HEK293 (cell line): ENCODE measurements around the gene VPS26C.

Source experiments
- CTCF ChIA-PET: fragments of 350-600 bp; formaldehyde crosslinking; extraction: SDS; loops from one replicate; lab custom pipeline; 2021; ENCODE audit warnings: antibody characterized with exemption; lab: Yijun Ruan, JAX
- POLR2A ChIA-PET: fragments of 300-600 bp; formaldehyde crosslinking; extraction: SDS; loops from one replicate; lab custom pipeline; 2020; ENCODE audit warnings: antibody characterized with exemption, inconsistent platforms; lab: Yijun Ruan, JAX
- H3K27ac ChIP-seq: fragments of 200-500 bp; sonication (Bioruptor generic); 2 replicates; pipeline ENCODE4 v1.5.1; 2014; ENCODE audit warnings: low read depth, low read length, control low read depth, inconsistent platforms; ENCODE audit errors: extremely low read depth
- H3K36me3 ChIP-seq, 2 experiments: fragments of 200-500 bp in 1 of 2; sonication (Bioruptor generic) in 1 of 2; 1 replicate in 1 of 2; 2 replicates in 1 of 2; pipeline ENCODE4 v1.5.1; 2014 to 2017; ENCODE audit warnings: inconsistent platforms in 2 of 2, low read length in 2 of 2; ENCODE audit not compliant: control insufficient read depth in 2 of 2, insufficient read depth in 1 of 2
- H3K4me1 ChIP-seq: fragments of 200-500 bp; sonication (Bioruptor generic); 2 replicates; pipeline ENCODE4 v1.5.1; 2014; ENCODE audit warnings: mild to moderate bottlenecking, low read length, inconsistent platforms; ENCODE audit not compliant: control insufficient read depth, insufficient read depth
- H3K4me3 ChIP-seq: 2 replicates; pipeline ENCODE4 v1.5.1; 2011; ENCODE audit warnings: low read depth, mild to moderate bottlenecking, control low read depth, low read length, moderate library complexity
- H3K9me3 ChIP-seq: fragments of 200-500 bp; sonication (Bioruptor generic); 2 replicates; pipeline ENCODE4 v1.5.1; 2014; ENCODE audit warnings: low read depth, low read length, inconsistent platforms; ENCODE audit not compliant: control insufficient read depth, insufficient read depth
- GLIS2 ChIP-seq: fragments of 450-650 bp; formaldehyde crosslinking; IDR thresholded peaks from 2 replicates; pipeline ENCODE4 v1.5.1; 2016; ENCODE audit warnings: missing biosample characterization, missing genetic modification characterization
- KLF9 ChIP-seq: fragments of 450-650 bp; formaldehyde crosslinking; IDR thresholded peaks from 2 replicates; pipeline ENCODE4 v1.5.1; 2016; ENCODE audit warnings: missing biosample characterization, missing genetic modification characterization, low read depth
- MZF1 ChIP-seq: fragments of 450-650 bp; formaldehyde crosslinking; IDR thresholded peaks from 2 replicates; pipeline ENCODE4 v1.5.1; 2017; ENCODE audit warnings: missing biosample characterization, missing genetic modification characterization, borderline replicate concordance
- REPIN1 ChIP-seq: fragments of 450-650 bp; formaldehyde crosslinking; IDR thresholded peaks from 2 replicates; pipeline ENCODE4 v1.5.1; 2017; ENCODE audit warnings: missing biosample characterization, missing genetic modification characterization, low read depth
- ZBTB20 ChIP-seq: fragments of 450-650 bp; formaldehyde crosslinking; IDR thresholded peaks from 2 replicates; pipeline ENCODE4 v1.5.1; 2016; ENCODE audit warnings: missing biosample characterization, missing genetic modification characterization
- ZFP41 ChIP-seq: fragments of 450-650 bp; formaldehyde crosslinking; IDR thresholded peaks from 2 replicates; pipeline ENCODE4 v1.5.1; 2016; ENCODE audit warnings: missing biosample characterization, missing genetic modification characterization, borderline replicate concordance
- ZIC2 ChIP-seq: fragments of 450-650 bp; formaldehyde crosslinking; IDR thresholded peaks from 2 replicates; pipeline ENCODE4 v1.5.1; 2016; ENCODE audit warnings: missing biosample characterization, missing genetic modification characterization
- ZNF132 ChIP-seq: fragments of 450-650 bp; formaldehyde crosslinking; IDR thresholded peaks from 2 replicates; pipeline ENCODE4 v1.5.1; 2017; ENCODE audit warnings: missing biosample characterization, missing genetic modification characterization, borderline replicate concordance
- ZNF221 ChIP-seq: fragments of 450-650 bp; formaldehyde crosslinking; IDR thresholded peaks from 2 replicates; pipeline ENCODE4 v1.5.1; 2017; ENCODE audit warnings: missing biosample characterization, missing genetic modification characterization, borderline replicate concordance
- ZNF23 ChIP-seq: fragments of 450-650 bp; formaldehyde crosslinking; IDR thresholded peaks from 2 replicates; pipeline ENCODE4 v1.5.1; 2016; ENCODE audit warnings: missing biosample characterization, missing genetic modification characterization, borderline replicate concordance
- ZNF324 ChIP-seq: fragments of 450-650 bp; formaldehyde crosslinking; IDR thresholded peaks from 2 replicates; pipeline ENCODE4 v1.5.1; 2016; ENCODE audit warnings: missing biosample characterization, missing genetic modification characterization
- ZNF335 ChIP-seq: fragments of 450-650 bp; formaldehyde crosslinking; conservative IDR thresholded peaks from 2 replicates; pipeline ENCODE4 v1.5.1; 2016; ENCODE audit warnings: missing biosample characterization, missing genetic modification characterization
- ZNF555 ChIP-seq: fragments of 450-650 bp; formaldehyde crosslinking; conservative IDR thresholded peaks from 2 replicates; pipeline ENCODE4 v1.5.1; 2017; ENCODE audit warnings: missing biosample characterization, mild to moderate bottlenecking, missing genetic modification characterization, inconsistent platforms
- ZNF600 ChIP-seq: fragments of 450-650 bp; formaldehyde crosslinking; IDR thresholded peaks from 2 replicates; pipeline ENCODE4 v1.5.1; 2016; ENCODE audit warnings: missing biosample characterization, missing genetic modification characterization
- ZNF843 ChIP-seq: fragments of 450-650 bp; formaldehyde crosslinking; IDR thresholded peaks from 2 replicates; pipeline ENCODE4 v1.5.1; 2016; ENCODE audit warnings: missing biosample characterization, missing genetic modification characterization
- TF ChIP-seq, protein P1 (sequence below): fragments of 450-650 bp; formaldehyde crosslinking; IDR thresholded peaks from 2 replicates; pipeline ENCODE4 v1.5.0; 2017; ENCODE audit warnings: missing biosample characterization, missing genetic modification characterization, borderline replicate concordance
- TF ChIP-seq, protein P2 (sequence below): fragments of 450-650 bp; formaldehyde crosslinking; IDR thresholded peaks from 2 replicates; pipeline ENCODE4 v1.5.1; 2016; ENCODE audit warnings: missing biosample characterization, missing genetic modification characterization, borderline replicate concordance
- TF ChIP-seq, protein P3 (sequence below): fragments of 450-650 bp; formaldehyde crosslinking; IDR thresholded peaks from 2 replicates; pipeline ENCODE4 v1.5.1; 2016; ENCODE audit warnings: missing biosample characterization, missing genetic modification characterization
- TF ChIP-seq, protein P4 (sequence below): fragments of 450-650 bp; formaldehyde crosslinking; IDR thresholded peaks from 2 replicates; pipeline ENCODE4 v1.5.1; 2016; ENCODE audit warnings: missing biosample characterization, missing genetic modification characterization
- TF ChIP-seq, protein P5 (sequence below): fragments of 450-650 bp; formaldehyde crosslinking; IDR thresholded peaks from 2 replicates; pipeline ENCODE4 v1.5.1; 2016; ENCODE audit warnings: missing biosample characterization, missing genetic modification characterization
- TF ChIP-seq, protein P6 (sequence below): sonication (generic); formaldehyde crosslinking; IDR thresholded peaks from 2 replicates; pipeline ENCODE4 v1.8.1; 2022; ENCODE audit warnings: mild to moderate bottlenecking, moderate library complexity, missing genetic modification reagents

VPS26C gene

DNA sequence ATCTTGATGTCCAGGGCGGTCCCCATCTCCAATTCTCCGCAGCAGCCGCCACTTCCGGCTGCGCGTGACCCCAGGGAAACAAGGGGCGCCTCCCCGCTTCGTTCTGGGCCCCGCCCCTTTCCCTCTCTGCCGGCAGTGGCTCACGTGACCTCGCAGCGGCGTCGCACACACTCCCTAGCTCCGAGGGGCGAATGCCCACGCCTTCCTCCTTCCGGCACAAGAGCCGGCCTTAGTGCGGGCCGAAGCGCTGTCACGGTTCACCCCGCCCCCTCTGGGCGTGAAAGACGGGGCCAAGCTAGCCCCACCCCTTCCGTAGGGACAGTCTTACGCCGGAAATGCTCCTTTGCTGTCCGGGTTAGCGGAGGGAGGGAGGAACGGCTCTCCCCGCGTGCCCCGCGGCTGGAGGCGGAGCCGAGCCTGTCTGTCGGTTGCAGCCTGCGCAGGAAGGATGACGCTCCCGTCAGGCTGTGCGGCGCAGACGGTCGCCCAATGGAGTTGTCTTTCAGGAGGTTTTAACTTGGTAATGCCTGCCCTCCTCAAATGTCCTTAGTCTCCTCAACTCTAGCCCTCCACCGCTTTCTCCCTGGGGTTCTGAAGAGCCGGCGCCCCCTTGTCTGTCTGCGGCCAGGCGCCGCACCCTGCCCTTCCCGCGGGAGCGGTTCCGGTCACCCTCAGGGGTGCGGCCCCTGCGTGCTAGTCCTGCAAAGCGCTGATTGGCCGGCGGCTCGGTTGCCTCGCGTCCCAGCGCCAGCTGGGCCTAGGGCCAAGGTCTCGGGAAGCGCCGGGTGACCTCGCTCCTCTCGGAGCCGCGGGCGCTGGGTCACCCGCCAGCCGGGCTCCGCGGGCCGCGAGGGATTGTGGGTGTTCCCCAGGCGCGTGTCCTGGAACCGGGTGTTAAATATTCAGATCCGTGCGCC, at the start of gene VPS26C:
Gene VPS26C, minus strand, starts transcription at position 66 of the 917 bp plus-strand sequence. Its CDS starts 40 bp downstream, at position 26.
- Histone ChIP-seq H3K4me3 (peak within 1 kb of the TSS; percentile 85), H3K4me1 (peaks cover 5% of the 10 kb centered on the region; the same call in 1 of the 2 replicates), H3K36me3 (no peaks in the 10 kb centered on the region), H3K27ac (peak within 1 kb of the TSS; percentile 96), H3K9me3 (no peaks in the 10 kb centered on the region)
- ChIA-PET POLR2A (interaction anchor here (0.5 to 2.6 kb wide), 22 partner anchors 9 to 297 kb away, joined by 3 to 40 read pairs (median 4); partner anchors contain the start of gene DYRK1A), CTCF (interaction anchor here (0.5 to 1.2 kb wide), 2 partner anchors 101 to 374 kb away, joined by 3 to 4 read pairs; no protein-coding TSS in a partner anchor)
- TF ChIP-seq ZNF23 (no peak), ZNF555 (tag by site-specific recombination) (no peak), REPIN1 (tag by site-specific recombination) (peak; percentile 21; the same call in 1 of the 2 replicates), ZIC2 (peak; percentile 56), ZNF843 (0 out of 2 replicates have a peak, but pooled peaks have one; percentile 38), ZFP41 (tag by site-specific recombination) (no peak), MZF1 (tag by site-specific recombination) (no peak), ZNF335 (peak; percentile 98), GLIS2 (tag by site-specific recombination) (peak; percentile 96), KLF9 (tag by site-specific recombination) (peak; percentile 99), ZNF324 (tag by site-specific recombination) (peak; percentile 62), ZBTB20 (peak; percentile 75), ZNF600 (tag by site-specific recombination) (peak; percentile 47; the same call in 1 of the 2 replicates), ZNF132 (tag by site-specific recombination) (no peak), ZNF221 (tag by site-specific recombination) (0 out of 2 replicates have a peak, but pooled peaks have one; percentile 61)
- TF ChIP-seq, protein P1, sequence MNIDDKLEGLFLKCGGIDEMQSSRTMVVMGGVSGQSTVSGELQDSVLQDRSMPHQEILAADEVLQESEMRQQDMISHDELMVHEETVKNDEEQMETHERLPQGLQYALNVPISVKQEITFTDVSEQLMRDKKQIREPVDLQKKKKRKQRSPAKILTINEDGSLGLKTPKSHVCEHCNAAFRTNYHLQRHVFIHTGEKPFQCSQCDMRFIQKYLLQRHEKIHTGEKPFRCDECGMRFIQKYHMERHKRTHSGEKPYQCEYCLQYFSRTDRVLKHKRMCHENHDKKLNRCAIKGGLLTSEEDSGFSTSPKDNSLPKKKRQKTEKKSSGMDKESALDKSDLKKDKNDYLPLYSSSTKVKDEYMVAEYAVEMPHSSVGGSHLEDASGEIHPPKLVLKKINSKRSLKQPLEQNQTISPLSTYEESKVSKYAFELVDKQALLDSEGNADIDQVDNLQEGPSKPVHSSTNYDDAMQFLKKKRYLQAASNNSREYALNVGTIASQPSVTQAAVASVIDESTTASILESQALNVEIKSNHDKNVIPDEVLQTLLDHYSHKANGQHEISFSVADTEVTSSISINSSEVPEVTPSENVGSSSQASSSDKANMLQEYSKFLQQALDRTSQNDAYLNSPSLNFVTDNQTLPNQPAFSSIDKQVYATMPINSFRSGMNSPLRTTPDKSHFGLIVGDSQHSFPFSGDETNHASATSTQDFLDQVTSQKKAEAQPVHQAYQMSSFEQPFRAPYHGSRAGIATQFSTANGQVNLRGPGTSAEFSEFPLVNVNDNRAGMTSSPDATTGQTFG = no peak
- TF ChIP-seq, protein P2, sequence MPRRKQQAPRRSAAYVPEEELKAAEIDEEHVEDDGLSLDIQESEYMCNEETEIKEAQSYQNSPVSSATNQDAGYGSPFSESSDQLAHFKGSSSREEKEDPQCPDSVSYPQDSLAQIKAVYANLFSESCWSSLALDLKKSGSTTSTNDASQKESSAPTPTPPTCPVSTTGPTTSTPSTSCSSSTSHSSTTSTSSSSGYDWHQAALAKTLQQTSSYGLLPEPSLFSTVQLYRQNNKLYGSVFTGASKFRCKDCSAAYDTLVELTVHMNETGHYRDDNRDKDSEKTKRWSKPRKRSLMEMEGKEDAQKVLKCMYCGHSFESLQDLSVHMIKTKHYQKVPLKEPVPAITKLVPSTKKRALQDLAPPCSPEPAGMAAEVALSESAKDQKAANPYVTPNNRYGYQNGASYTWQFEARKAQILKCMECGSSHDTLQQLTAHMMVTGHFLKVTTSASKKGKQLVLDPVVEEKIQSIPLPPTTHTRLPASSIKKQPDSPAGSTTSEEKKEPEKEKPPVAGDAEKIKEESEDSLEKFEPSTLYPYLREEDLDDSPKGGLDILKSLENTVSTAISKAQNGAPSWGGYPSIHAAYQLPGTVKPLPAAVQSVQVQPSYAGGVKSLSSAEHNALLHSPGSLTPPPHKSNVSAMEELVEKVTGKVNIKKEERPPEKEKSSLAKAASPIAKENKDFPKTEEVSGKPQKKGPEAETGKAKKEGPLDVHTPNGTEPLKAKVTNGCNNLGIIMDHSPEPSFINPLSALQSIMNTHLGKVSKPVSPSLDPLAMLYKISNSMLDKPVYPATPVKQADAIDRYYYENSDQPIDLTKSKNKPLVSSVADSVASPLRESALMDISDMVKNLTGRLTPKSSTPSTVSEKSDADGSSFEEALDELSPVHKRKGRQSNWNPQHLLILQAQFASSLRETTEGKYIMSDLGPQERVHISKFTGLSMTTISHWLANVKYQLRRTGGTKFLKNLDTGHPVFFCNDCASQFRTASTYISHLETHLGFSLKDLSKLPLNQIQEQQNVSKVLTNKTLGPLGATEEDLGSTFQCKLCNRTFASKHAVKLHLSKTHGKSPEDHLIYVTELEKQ (tag by site-specific recombination) = peak; percentile 56; the same call in 1 of the 2 replicates
- TF ChIP-seq, protein P3, sequence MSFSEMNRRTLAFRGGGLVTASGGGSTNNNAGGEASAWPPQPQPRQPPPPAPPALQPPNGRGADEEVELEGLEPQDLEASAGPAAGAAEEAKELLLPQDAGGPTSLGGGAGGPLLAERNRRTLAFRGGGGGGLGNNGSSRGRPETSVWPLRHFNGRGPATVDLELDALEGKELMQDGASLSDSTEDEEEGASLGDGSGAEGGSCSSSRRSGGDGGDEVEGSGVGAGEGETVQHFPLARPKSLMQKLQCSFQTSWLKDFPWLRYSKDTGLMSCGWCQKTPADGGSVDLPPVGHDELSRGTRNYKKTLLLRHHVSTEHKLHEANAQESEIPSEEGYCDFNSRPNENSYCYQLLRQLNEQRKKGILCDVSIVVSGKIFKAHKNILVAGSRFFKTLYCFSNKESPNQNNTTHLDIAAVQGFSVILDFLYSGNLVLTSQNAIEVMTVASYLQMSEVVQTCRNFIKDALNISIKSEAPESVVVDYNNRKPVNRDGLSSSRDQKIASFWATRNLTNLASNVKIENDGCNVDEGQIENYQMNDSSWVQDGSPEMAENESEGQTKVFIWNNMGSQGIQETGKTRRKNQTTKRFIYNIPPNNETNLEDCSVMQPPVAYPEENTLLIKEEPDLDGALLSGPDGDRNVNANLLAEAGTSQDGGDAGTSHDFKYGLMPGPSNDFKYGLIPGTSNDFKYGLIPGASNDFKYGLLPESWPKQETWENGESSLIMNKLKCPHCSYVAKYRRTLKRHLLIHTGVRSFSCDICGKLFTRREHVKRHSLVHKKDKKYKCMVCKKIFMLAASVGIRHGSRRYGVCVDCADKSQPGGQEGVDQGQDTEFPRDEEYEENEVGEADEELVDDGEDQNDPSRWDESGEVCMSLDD = peak; percentile 91
- TF ChIP-seq, protein P4, sequence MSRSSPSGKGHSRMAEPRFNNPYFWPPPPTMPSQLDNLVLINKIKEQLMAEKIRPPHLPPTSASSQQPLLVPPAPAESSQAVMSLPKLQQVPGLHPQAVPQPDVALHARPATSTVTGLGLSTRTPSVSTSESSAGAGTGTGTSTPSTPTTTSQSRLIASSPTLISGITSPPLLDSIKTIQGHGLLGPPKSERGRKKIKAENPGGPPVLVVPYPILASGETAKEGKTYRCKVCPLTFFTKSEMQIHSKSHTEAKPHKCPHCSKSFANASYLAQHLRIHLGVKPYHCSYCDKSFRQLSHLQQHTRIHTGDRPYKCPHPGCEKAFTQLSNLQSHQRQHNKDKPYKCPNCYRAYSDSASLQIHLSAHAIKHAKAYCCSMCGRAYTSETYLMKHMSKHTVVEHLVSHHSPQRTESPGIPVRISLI (tag by site-specific recombination) = no peak
- TF ChIP-seq, protein P5, sequence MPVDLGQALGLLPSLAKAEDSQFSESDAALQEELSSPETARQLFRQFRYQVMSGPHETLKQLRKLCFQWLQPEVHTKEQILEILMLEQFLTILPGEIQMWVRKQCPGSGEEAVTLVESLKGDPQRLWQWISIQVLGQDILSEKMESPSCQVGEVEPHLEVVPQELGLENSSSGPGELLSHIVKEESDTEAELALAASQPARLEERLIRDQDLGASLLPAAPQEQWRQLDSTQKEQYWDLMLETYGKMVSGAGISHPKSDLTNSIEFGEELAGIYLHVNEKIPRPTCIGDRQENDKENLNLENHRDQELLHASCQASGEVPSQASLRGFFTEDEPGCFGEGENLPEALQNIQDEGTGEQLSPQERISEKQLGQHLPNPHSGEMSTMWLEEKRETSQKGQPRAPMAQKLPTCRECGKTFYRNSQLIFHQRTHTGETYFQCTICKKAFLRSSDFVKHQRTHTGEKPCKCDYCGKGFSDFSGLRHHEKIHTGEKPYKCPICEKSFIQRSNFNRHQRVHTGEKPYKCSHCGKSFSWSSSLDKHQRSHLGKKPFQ (tag by site-specific recombination) = no peak
- TF ChIP-seq, protein P6, sequence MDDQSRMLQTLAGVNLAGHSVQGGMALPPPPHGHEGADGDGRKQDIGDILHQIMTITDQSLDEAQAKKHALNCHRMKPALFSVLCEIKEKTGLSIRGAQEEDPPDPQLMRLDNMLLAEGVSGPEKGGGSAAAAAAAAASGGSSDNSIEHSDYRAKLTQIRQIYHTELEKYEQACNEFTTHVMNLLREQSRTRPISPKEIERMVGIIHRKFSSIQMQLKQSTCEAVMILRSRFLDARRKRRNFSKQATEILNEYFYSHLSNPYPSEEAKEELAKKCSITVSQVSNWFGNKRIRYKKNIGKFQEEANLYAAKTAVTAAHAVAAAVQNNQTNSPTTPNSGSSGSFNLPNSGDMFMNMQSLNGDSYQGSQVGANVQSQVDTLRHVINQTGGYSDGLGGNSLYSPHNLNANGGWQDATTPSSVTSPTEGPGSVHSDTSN (CRISPR knock-in tag) = 0 out of 2 replicates have a peak, but pooled peaks have one; percentile 5
